ENCODE data around the gene ARAP1.

- TF ChIP-seq POLR2AphosphoS5 (IDR thresholded peaks at IDR 0.05; ENCODE audit: borderline replicate concordance, low read depth, low read length), result no peak
- no peak for TF ChIP-seq EZH2 (IDR thresholded peaks at IDR 0.05)
Measured at GRCh38 chr11:72763823-72764222, 11.6 kb upstream of the ARAP1 start.
